ENCODE measurements around the gene TTC33.
"Not testable (repeated sequence)": the region's sequence is repeated elsewhere in the genome, so short reads cannot be mapped to it uniquely, and the experiment has no call there.

TTC33 gene

DNA sequence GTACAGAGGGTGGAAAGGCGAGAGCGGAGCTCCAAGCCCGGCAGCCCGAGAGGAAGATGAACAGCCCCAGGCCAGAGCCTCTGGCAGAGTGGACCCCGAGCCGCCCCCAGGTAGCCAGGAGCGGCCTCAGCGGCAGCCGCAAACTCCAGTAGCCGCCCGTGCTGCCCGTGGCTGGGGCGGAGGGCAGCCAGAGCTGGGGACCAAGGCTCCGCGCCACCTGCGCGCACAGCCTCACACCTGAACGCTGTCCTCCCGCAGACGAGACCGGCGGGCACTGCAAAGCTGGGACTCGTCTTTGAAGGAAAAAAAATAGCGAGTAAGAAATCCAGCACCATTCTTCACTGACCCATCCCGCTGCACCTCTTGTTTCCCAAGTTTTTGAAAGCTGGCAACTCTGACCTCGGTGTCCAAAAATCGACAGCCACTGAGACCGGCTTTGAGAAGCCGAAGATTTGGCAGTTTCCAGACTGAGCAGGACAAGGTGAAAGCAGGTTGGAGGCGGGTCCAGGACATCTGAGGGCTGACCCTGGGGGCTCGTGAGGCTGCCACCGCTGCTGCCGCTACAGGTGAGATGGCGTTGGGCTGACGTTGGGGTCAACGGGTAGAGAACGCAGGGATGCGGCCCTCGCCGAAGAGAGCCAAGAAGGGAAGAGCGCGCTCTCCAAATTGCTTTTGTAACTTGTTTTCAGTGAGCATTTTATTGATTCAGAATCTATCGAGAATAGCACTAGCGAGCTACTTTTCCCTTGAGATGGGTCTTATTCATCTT, 75.7 kb downstream of the TTC33 start, which contains the start of gene PTGER4:
Gene PTGER4 (plus strand): TSS at position 3 of the 769 bp plus-strand sequence. CDS start 1,079 bp downstream, outside the sequence.
- no peak for DNase-seq (ENCODE audit: low spot score)

- peak; percentile 92 for DNase-seq (ENCODE audit: low spot score)
Observed at GRCh38 chr5:40679148-40679912, 76.4 kb downstream of the TTC33 start.

GRCh38 chr5:40678460-40679147, 77.2 kb downstream of the TTC33 start:
- DNase-seq (ENCODE audit: low spot score) = no peak

DNA sequence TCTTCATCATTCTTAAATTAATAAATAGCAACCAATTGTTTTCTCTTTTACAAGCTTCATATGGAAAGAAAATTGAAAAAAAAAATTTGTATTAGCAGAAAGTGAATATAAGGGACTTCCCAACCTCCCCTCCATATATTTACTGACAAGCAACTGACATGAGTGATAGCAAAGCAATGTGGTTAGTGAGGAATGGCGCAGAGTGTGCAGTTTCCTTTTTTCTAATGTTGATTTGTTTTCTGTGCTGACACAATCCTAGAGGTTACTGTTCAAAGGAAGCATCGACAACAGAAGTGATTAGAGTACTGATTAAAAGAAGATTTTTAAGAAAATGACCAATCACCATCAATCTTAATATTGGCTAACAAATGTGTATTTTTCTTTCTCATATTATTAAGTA, 77.7 kb downstream of the TTC33 start:
- peak; percentile 48 for DNase-seq (ENCODE audit: low spot score)

GRCh38 chr5:40677456-40677855, 78.3 kb downstream of the TTC33 start:
- DNase-seq (ENCODE audit: low spot score) = no peak

GRCh38 chr5:40676613-40677343, 79.0 kb downstream of the TTC33 start:
- DNase-seq (ENCODE audit: low spot score) = no peak

- peak; percentile 52 for DNase-seq (ENCODE audit: low spot score)
Observed at GRCh38 chr5:40675396-40676133, 80.2 kb downstream of the TTC33 start.

DNA sequence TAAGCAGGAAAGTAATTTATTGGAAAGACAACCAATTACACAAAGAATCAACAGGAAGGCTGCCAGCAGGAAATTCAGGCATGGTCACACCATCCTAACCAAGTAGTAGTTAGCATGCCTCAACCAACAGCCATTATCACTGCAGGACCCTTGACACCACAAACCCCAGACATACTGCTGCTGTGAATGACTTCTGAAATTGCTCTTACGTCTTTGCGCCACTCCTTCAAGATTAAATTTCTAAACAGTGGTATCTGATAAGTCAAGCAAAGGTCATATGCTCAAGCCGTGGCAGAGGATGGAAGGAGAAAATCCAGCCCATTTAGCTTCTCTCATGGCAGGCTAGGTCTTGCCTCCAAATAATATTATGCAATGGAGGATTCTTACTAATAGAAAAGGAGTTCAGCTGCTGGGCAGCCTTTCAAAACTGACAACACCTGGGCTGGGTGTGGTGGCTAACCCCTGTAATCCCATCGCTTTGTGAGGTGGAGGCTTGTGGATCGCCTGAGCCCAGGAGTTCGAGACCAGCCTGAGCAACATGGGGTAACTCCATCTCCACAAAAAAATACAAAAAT, 81.0 kb downstream of the TTC33 start:
- no peak for DNase-seq (ENCODE audit: low spot score)

DNA sequence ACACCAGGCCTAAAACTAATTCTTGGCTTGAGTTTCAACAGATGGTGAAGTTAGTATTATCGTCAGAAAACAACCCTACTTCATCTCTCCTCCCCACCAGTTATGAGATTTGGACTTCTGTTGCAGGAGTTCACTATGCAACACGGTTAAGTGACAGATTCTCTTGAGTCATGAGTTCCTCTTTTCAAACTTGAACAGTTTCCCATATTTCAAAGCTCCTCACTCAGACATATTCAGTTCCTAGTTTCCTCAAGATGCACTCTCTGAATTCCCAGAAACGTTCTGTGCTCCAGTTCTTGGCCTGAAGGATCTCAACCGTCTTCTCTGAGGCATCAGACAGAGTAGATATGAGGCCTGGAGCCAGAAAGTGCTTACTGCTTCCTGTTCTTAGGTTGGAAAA, 83.3 kb downstream of the TTC33 start:
- no peak for DNase-seq (ENCODE audit: low spot score)

DNA sequence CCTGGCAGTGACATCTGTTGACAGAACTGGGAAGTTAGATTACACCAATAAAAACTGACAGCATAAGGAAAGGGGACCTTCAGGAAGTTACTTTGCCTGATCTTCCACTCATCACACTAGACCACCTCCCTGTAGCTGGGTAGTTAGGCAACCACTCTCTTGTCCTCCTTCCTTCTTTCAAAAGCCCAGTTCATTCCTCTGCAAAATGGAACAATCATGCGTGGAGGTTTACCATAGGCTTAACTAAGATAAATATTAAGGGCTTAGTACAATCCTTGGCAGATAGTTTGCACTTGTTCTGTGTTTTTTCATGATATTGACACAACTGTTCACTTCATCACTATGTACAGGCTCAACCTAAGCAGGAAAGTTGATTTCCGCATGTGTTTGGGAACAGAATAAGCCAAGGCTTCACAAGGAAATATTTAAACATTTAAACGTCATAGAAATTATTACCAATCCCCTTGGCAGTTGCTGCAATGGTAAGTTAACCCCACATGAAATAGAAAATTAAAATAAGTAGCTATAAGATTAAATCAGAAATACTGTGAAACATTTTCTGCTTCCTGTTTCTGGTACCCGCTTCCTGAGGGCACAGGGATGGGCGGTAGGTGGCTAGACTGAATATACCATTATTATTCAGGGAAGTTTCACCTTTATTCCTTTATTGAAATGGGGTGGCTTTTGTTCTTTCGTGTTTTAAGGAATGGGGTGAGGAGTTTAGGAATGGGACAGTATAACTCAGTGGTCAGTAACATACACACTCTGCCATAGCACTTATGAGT, 86.0 kb downstream of the TTC33 start:
- DNase-seq (ENCODE audit: low spot score) = no peak

GRCh38 chr5:40667161-40667663, 88.5 kb downstream of the TTC33 start:
- no peak for DNase-seq (ENCODE audit: low spot score)

DNA sequence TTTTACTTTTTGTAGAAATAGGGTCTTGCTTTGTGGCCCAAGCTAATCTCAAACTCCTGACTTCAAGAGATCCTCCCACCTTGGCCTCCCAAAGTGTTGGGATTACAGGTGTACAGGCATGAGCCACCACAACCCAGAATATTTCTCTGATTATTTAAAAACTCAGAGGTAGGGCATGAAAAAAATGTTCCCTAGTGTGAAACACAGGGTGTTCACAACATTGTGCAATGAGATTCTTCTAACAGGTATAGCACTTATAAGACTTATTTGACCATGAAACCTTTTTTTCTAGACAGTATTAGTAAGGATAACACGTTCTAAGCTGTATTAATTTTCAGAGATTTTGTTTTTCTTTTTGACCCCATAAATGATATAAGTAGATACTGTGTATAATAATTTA, 89.1 kb downstream of the TTC33 start:
- DNase-seq (ENCODE audit: low spot score) = no peak

DNA sequence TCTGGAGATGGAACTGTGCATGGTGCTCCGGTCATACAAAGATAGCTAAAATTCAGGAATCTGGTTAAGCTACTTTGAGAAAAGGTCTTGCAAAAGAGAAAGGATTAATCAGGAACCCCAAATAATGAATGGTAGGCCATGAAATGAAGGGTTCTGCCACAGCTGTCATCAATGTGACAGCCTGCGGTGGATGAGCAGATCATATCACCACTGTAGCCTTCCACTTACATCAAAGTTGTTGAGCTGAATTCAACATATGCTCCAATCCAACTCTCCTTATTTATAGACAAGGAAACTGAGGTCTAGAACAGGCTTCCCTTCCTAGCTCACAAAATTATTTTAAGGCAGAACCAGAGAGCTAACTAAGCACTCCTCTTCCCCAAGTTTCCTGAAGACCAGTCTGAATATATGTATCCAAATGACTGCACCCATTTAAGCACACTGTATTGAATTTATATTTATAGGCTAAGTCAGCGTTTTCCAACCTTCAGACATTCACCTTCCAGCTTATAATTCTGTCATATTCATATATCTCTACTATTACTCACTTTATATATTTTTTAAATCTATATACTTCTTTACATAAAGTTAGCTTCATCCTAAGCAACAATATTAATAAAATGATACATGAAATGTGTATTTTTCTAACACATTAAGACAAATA, 90.0 kb downstream of the TTC33 start:
- DNase-seq (ENCODE audit: low spot score) = no peak

- no peak for DNase-seq (ENCODE audit: low spot score)
Observed at GRCh38 chr5:40660751-40661150, 95.0 kb downstream of the TTC33 start.

- no peak for DNase-seq (ENCODE audit: low spot score)
Observed at GRCh38 chr5:40656766-40657165, 99.0 kb downstream of the TTC33 start.

- DNase-seq (ENCODE audit: low spot score) = not testable (repeated sequence)
Observed at GRCh38 chr5:40656091-40656490, 99.7 kb downstream of the TTC33 start.

GRCh38 chr5:40655138-40655537, 100.6 kb downstream of the TTC33 start:
- peak; percentile 46 for DNase-seq (ENCODE audit: low spot score)

- DNase-seq (ENCODE audit: low spot score) = no peak
Observed at GRCh38 chr5:40654377-40654991, 101.3 kb downstream of the TTC33 start.

Data from CD4-positive, alpha-beta T cell treated with Interleukin-15 for 4 hours (primary cell).